SK-N-MC (cell line): ENCODE results near the gene C17orf107.
"Not testable (repeated sequence)": the region's sequence is repeated elsewhere in the genome, so short reads cannot be mapped to it uniquely, and the experiment has no call there.

Experiments
- EZH2 ChIP-seq: fragments of 200-600 bp; sonication (generic); IDR thresholded peaks from one replicate; pipeline ENCODE4 v1.6.1; 2017; ENCODE audit warnings: antibody characterized with exemption
- POLR2AphosphoS5 ChIP-seq: IDR thresholded peaks from 2 replicates; pipeline ENCODE4 v1.6.1; 2012; ENCODE audit warnings: mild to moderate bottlenecking, low read depth, low read length, borderline replicate concordance

DNA sequence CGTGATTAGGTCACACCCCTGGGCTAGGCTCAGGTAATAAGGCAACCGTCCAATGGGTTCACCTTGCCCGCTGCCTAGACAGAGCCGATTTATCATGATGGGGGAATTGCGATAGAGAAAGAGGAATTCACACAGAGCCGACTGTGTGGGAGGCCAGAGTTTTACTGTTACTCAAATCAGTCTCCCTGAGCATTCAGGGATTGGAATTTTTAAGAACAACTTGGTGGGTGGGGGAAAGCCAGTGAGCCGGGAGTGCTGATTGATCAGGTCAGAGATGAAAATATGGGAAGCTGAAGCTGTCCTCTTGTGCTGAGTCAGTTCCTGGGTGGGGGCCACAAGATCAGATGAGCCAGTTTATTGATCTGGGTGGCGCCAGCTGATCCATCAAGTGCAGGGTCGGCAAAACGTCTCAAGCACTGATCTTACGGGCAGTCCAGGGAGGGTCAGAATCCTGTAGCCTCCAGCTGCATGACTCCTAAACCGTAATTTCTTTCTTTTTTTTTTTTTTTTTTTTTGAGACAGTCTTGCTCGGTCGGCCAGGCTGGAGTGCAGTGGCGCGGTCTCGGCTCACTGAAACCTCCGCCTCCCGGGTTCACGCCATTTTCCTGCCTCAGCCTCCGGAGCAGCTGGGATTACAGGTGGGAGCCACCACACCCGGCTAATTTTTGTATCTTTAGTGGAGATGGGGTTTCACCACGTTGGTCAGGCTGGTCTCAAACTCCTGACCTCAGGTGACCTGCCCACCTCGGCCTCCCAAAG is 27.4 kb downstream of the C17orf107 start:
- TF ChIP-seq EZH2, POLR2AphosphoS5: not testable (repeated sequence)
